GM21515 (cell line): Measurements from ENCODE around the gene HOXC13.

Experiments
- ATAC-seq: cut with Tn5 transposase; IDR thresholded peaks from one replicate; pipeline ENCODE4 v1.9.1; 2021; ENCODE audit not compliant: unreplicated experiment

HOXC13 gene

DNA sequence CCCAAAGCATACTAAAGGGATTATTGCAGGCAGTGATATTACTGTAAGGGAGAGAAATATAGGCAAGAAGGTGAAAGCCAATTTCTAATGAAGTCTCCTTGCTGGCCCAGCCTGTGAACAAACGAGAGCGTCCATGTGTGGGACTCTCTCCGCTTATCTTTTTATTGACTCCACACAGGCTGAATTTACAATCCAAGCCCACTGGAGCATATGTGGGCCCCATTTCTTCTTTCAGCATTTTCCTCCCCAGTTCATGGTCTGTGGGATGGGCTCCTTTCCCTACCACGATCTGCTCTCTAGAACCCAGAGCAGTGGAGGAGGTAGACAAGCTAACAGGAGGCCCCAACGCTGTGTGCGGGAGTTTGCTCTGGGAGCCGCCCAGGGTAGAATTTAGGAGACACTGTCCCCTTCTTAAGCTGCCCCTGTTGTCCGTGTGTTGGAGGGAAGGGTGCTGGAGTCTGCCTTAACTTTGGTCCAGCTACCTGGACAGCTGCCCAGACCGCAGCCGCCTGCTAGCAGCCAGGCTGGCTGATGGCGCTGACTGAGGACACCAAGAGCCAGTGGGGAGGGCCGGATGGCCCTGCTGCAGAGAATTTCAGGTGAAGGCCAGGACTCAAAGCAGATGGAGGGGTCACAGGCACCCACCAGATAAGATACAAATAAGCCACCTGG is 31.1 kb downstream of the HOXC13 start:
- ATAC-seq = no peak

DNA sequence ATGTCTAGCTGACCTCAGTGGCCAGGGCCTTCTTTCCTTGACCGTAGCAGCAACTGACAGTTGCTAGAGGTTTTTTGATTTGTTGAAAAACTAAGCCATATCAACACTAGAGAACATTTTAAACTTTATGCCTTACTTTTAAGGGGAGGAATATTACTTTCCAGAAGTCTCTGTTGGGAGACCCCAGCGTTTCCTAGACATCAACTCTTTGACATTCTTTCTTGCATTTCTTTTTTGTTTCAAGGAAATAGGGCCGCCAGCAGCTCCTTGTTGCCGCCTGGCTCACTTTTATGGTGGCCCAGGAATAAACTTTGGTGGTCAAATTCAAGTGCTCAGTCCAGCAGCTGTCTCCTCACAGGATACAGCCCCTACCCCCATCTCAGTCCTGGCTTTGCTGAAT is 31.8 kb downstream of the HOXC13 start:
- no peak for ATAC-seq

DNA sequence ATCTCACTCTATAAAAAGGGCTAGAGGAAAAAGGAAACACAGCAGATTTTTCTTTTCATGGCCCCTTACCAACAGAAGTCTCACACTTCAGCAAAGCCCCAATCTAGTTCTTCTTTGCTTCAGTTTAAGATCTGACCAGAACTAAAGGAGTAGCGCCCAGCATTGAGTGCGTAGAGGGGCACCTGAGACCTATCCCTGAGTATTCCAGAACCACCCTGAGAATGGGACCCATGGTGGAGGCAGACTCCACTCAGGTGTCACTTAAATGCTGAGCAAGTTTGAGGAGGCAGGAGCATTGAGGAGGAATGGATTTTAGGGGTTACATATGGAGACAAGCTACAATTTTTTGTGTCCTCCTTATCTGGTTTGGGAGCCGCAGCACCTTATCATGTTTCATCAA is 32.5 kb downstream of the HOXC13 start:
- no peak for ATAC-seq

DNA sequence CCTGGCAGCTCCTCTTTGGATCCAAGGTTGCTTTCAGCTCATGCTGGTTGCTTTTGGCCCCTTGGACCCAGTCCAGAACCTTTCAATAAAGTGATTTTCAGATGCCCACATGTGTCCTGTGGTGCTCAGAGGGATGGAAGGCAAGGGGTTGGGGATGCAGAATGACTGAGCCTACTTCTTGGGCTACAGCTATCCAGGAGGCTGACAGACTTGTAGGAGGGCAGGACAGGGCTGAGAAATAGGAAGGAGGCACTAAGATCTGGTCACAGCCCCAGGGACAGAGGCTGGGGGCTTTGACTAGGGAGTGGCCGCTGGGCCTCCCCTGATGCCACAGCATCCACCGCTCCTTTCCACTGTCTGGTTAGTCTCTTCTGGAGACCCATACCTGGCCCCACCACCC is 33.1 kb downstream of the HOXC13 start:
- ATAC-seq = no peak

DNA sequence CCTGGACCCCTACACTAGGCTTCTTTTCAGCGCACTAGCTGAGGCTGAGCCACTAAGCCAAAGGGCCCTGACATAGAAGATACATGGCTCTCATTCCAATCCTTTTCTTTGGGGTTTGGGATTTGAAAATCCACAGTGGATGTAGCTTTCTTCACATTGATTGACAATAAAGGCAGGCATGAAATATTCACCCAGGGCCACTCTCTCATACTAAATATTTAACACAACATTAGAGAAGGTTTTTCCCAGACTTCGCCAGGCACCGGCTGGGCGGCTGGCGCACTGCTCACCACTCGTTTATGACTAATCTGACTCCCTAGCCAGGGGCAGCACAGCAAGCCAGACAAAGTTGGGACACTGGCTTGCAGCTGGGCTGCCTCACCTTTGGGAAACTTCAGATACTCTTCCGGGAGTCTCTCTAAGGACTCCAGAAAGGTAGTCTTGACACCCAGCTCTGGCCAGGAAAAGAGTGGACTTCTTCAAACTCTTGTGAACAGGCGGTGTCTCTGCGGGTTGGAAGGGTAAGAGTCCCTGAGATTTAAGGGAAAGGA is 33.6 kb downstream of the HOXC13 start:
- ATAC-seq = no peak

DNA sequence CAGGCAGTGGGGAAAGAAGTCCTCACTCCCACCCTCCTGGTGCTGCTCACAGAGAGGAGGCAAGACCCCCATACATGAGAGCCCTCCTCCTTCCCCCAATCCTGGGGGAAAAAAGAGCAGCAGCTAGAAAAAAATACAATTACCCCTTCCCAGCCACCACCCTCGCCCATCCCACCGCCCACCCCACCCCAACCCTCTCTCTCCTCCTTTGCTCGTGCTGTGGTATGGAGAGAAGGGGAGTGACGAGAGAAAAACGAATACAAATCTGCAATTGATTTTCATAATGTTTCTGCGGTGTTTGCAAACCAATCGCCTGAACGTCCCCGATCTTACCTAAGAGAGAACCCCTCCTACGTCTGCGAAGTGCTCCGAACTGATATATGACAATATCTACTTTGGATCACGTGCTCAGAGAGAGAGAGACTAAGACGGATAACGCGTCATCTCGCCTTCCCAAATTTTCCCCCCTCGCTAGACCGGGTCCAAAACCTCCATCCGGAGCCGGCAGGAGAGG is 34.1 kb downstream of the HOXC13 start, which contains the start of gene HOXC11:
Gene HOXC11 (plus strand): TSS at position 405 of the 514 bp plus-strand sequence. CDS start 116 bp downstream, outside the sequence.
- ATAC-seq = no peak

DNA sequence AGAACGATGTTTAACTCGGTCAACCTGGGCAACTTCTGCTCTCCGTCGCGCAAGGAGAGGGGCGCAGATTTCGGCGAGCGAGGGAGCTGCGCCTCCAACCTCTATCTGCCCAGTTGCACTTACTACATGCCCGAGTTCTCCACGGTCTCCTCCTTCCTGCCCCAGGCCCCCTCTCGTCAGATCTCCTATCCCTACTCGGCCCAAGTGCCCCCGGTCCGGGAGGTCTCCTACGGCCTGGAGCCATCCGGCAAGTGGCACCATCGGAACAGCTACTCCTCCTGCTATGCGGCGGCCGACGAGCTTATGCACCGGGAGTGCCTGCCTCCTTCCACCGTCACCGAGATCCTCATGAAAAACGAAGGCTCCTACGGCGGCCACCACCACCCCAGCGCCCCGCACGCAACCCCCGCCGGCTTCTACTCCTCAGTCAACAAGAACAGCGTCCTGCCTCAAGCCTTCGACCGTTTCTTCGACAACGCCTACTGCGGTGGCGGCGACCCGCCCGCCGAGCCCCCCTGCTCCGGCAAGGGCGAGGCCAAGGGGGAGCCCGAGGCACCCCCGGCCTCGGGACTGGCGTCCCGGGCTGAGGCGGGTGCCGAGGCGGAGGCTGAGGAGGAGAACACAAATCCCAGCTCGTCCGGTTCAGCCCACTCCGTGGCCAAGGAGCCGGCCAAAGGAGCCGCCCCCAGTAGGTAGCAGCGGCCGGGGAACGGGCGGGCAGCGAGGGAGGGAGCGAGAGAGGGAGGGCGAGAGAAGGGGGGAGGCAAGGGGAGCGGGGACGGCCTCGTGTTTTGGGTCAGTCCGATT is 34.8 kb downstream of the HOXC13 start:
- no peak for ATAC-seq

DNA sequence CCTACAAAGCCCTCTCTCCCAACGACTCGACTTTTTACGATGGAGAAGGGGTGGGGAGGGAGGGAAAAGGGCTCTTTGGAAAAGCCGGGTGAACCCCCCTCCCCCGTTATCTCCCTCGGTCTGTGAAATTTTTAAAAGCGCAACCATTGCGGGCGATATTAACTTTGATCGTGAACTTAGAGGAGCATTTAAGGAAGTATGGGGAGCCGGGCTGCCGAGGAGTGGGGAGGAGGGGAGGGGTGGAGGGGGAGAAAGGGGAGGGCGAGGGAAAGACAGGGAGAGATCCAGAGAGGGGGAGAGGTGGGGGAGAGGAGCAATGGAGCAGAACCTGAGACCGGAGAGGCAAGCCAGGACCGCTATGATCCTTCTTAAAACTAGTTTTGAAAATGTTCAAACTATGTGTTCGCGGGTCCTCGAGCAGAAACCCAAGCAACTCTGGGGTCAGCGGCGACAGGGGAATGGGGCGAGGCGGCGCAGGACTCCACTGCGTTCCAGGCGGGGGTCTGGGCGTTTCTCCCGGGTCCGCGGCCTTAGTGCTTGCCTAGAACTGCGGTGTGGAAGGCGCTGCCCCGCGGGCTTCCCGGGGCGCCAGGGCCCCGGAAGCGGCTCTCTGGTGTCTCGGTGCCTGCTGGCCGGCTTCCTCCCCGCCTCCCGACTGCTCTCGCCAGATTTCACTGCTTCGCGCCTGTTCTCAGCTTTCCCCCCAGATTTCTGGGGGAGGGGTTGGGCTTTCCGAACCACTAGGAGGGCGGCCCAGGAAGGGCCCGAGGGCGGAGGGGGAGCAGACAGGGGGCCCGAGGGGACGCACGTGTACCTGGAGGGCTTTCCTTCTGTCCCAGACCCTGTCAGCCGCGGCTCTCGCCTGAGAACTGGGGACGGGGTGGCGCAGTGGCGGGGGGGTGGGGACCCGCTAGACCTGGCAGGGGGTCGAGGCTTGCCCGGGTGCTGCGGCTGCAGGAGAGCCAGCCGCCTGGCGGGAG is 35.7 kb downstream of the HOXC13 start, which contains the start of gene HOTAIR:
Gene HOTAIR (minus strand): TSS at position 871 of the 980 bp plus-strand sequence.
- no peak for ATAC-seq

DNA sequence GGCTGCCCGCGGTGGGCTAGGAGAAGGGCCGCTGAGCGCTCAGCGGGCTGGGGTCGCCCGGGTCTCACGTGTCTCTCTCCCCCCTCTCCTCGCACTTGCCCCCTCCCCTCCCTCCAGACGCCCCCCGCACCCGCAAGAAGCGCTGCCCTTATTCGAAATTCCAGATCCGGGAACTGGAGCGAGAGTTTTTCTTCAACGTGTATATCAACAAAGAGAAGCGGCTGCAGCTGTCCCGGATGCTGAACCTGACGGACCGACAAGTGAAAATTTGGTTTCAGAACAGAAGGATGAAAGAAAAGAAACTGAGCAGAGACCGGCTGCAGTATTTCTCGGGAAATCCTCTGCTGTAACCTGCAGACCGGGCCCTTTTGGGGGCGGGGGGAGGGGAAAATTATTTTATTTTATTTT is 36.4 kb downstream of the HOXC13 start:
- ATAC-seq = no peak

DNA sequence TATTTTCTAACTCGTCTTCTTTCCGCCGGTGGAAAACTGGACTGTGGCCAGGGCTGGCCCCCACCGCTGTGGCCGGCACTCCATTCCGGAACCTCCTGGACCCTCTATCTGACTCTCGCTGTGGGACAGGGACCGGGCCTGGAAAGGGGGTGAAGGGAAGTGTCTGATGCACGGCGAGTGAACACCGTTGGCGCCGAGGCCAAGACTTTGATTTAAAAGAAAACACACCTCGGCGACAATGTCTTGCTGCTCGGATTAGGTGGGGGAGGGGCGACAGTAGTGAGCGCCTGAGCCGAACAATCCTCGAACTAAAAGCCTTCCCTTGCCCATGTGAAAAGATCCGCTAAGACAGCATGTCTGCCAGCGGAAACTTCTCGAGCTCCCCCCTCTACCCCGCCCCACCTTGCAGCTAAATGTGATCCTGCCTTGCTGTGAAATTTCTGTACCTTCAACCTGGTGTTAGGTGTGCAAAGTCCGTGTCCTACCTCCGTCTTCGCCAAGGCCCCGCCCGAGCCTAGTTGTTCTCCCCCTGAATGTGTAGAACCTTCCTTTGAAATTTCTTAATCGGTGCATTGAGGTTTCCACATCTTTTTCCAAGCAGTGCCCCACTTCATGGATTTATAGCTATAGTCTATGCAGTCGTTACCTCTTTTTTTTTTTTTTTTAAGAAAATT is 37.0 kb downstream of the HOXC13 start:
- ATAC-seq = no peak

DNA sequence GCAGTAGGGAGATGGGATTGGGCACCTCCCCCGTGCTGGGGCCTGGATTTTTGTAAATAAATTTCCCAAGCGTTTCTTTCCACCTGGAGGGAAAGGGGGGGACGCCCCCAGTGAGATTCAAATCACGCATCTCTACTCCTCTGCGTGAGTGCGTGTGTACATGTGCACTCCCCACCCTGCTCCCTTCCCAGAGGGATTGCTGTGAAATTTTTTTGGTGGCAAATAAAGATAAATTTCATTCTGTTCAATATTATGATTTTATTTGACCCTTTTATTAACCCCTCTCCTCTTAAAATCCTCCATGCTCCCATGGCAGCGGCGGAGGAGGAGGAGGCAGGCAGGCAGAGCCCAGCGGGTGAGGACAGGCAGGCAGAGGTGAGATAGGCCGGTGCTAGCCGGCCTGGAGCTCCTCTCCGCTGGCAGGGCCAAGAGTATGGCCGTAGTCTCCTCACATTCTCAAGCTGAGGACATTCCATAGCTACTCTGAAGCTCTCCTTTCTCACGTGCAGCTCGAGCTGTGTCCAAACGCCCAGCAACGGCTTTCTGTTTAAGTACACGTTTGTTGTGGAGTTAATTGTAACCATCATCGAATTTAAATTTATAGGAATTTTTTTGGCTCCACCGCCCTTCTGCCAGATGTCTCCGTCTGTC is 37.7 kb downstream of the HOXC13 start:
- ATAC-seq = no peak

DNA sequence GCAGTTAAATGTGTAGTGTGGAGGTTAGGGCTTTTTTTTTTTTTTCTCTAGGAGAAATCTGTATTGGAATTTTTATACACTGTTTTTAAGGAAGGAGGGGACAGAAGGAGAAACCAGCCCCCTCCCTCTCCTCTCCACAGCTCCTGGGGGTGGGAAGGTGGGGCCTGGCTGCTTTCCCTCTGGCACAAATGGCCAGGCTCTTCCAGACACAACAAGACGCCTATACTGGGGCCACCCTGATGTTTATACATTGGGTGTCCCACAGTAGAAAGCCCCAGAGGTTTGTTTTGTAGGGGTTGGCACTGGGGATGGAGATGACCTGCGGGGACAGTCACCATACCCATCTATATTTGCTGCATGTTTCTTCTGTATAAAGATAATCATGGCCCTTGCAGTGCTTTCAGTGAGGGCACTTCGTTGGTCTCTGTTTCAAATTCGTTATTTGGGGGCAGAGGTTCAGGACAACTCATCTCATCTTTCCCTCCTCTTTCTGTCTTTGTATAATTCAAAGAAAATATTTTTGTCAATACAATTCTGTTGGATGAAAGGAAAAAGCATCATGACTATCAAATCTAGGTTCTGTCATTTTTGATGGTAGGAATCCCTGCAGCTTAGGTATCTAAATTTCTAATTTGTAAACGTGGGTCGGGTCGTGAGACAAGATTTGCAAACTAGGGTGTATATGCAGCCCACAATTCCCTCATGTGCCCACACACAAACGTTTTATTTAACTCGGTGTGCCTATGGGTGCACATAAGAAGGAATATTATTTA is 38.4 kb downstream of the HOXC13 start:
- no peak for ATAC-seq

DNA sequence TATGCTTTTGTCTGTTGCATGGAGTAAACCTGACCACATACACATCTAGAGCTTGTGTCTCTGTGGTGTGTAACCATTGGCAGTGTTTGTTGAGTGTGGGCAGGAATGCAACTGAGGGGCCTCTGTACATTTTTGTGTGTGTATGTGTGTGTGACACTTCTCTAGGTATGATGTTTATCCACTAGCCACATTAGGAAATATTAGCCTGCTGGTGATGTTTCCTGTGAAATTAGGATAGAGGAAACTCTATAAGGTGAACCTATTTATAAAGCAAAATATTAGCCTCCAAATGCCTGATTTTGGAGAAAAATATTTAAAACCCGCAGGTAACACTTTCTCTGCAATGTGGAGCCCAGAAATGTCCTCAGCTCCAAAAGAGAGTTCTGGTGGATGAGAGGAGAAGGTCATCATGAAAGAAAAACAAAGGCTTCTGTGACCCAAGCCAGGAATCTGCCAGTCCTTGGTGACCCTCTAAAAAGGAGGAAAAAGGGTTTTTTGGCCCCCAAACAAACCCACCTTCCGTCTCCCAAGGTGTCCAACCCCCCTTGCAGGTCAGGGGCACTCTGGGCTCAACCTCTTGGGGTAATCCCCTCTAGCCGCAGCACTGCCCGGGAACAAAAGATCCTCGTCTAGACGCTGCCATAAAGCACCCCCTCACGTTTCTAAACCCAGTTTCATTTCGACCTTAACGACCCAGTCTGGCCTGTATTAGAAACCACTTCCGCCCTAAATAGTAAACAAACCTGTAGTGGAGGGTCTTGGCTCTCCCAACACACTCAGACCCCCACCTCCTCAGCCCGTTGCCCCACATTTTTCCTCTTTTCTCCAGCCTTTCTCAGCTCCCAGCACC is 39.2 kb downstream of the HOXC13 start:
- no peak for ATAC-seq

DNA sequence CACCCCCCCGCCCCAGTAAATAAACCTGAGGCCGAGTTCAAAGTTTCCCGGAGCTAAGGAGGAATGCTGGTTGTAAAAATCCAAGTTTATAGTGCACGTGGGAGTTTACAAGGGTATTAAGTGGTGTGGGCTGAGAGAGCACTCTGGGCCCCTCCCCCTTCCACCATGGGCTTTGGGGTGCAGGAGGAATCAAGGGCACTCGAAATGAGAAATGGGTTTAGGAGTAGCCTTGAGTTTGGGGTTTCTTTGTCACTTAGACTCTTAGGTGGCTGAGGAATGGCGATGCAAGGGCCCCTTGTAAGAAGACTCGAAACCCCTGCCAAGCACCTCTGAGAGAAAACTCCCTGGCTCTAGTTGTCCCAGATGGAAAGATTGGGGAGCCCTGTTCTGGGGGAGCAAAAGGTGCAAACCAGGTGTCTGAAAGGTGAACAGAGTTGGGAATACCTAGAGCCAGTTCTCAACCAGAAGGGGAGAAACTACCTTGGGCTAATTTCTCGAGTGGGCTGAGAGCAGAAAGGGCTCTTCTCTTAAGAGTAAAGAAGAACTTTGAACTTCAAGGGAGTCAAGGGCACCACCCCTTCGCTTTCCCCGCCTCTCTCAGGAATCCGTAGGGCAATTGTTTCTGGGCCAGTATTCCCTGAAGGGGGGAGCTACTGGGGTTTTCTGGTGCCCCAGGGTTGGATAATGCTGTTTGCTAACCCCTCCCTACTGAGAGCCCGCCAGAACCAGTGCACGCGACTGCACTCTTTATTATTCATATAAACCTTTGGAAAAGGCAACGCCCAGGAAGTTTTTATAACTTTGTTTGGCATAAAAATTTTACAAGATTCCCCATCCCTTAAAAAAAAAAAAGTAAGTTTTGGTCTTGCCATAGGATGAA is 40.1 kb downstream of the HOXC13 start:
- ATAC-seq = no peak

DNA sequence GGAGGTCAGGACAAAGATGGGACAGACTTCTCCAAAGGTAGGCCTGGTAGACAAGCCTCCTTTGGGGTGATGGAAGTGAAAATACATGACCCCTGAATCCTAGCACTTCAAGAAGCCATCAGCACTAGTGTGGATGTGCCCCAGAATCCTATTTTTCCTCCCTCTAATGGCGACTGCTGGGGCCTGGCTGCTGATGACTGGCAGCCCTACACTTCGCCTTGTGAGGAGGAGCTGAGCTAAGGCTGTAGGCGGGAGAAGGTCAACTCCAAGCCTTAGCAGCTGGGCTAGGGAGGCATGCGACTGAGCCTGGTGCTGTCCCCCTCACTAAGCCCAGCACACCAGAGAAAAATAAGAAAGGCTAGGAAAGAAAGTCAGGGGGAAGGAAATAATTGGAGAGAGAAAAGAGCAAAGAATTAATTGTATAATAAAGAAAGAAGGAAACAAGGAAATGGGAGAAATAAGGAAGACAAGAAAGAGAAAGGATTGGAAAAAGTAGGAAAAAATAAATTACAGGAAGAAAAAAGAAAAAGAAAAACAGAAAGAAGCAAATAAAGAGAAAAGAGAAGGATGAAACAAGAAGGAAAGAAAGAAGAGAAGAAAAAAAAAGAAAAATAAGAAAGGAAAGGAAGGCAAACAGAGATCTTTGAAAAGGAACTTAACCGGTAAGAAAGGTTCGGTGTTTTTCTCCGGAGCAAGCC is 41.6 kb downstream of the HOXC13 start:
- ATAC-seq = no peak

DNA sequence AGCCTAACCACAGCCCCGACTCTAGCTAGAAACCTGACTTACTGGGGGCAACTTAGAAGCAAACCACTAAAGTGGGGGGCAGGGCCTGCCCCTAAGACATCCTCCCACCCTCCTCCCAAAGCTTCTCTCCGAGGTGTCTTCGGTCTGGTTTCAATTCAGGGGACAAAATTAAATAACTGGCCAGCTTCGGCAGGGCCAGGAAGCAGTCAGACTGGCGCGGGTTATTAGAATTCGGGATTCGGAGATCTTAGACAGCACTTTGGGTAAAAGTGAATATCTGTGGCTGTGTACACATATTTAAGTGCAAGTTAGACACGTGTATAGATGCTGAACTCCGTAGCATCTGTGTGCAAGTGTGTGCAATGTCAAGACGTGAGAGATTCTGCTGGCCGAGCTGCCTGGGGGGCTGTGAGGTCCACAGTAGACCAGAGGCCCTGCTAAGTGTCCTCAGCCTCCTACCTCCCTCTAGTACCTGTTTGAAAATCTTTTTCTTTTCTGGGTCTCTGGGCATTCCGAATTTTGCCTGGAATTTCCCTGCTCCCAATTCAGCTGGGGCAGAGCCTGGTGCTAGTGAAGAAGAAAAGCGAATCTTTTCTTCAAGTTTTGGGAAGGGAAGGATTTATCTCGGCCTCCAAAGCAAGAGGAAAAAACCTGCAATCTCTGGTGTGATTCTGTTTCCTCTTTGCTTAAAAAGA is 42.3 kb downstream of the HOXC13 start:
- ATAC-seq = no peak
